Panc1 (cell line): ENCODE measurements around the gene DNAJA3. TPM values are rescaled to one million over a fixed set of nuclear protein-coding genes. Genes with fewer than 3 reads are reported as not detected.

Source experiments
- ATAC-seq: fragments of 200-7000 bp; cut with Tn5 transposase; 2 replicates; pipeline ENCODE4 v1.9.1; 2020; ENCODE audit warnings: mild to moderate bottlenecking, moderate library complexity
- BruUV-seq: library from RNA; stranded (reverse); fragments of 400-500 nt; replicated peaks from 2 replicates; lab custom pipeline; 2021; lab: Mats Ljungman, UMichigan
- CTCF ChIA-PET: fragments of 300-600 bp; sonication (Branson Sonifier 250); formaldehyde crosslinking; loops from one replicate; lab custom pipeline; 2022; ENCODE audit warnings: antibody characterized with exemption; lab: Charles Lee
- POLR2A ChIA-PET: fragments of 300-600 bp; sonication (Branson Sonifier 250); formaldehyde crosslinking; loops from one replicate; lab custom pipeline; 2022; ENCODE audit warnings: antibody characterized with exemption; lab: Charles Lee
- DNase-seq: peaks from one replicate; pipeline ENCODE4 v3.0.0-alpha.2; 2010; ENCODE audit warnings: low read depth, low spot score
- H3K27ac ChIP-seq: 2 replicates; pipeline ENCODE4 v1.5.1; 2011; ENCODE audit warnings: mild to moderate bottlenecking, low read length, inconsistent platforms
- H3K27me3 ChIP-seq: fragments of 200-500 bp; sonication (Bioruptor generic); 2 replicates; pipeline ENCODE4 v1.6.0; 2014; ENCODE audit warnings: low read length, inconsistent platforms; ENCODE audit not compliant: control insufficient read depth, insufficient read depth
- H3K36me3 ChIP-seq: fragments of 200-500 bp; sonication (Bioruptor generic); 2 replicates; pipeline ENCODE4 v1.5.1; 2014; ENCODE audit warnings: inconsistent platforms, mild to moderate bottlenecking, low read length, moderate library complexity; ENCODE audit not compliant: control insufficient read depth, insufficient read depth
- H3K4me1 ChIP-seq: 2 replicates; pipeline ENCODE4 v1.5.1; 2011; ENCODE audit warnings: inconsistent platforms, mild to moderate bottlenecking, low read length, moderate library complexity; ENCODE audit not compliant: control insufficient read depth, insufficient read depth
- H3K4me3 ChIP-seq, 2 experiments: 2 replicates each; pipeline ENCODE4 v1.5.1; 2011 to 2012; ENCODE audit warnings: low read depth in 2 of 2, low read length in 2 of 2, mild to moderate bottlenecking in 2 of 2, inconsistent platforms in 1 of 2, moderate library complexity in 1 of 2
- H3K9me3 ChIP-seq: fragments of 200-500 bp; sonication (Bioruptor generic); 2 replicates; pipeline ENCODE4 v1.5.1; 2014; ENCODE audit warnings: low read depth, mild to moderate bottlenecking, inconsistent platforms, low read length, moderate library complexity; ENCODE audit not compliant: control insufficient read depth, insufficient read depth
- POLR2AphosphoS5 ChIP-seq: IDR thresholded peaks from 2 replicates; pipeline ENCODE4 v1.6.1; 2012; ENCODE audit warnings: mild to moderate bottlenecking, low read depth, low read length, moderate library complexity
- SIN3A ChIP-seq: IDR thresholded peaks from 2 replicates; pipeline ENCODE4 v1.6.1; 2012; ENCODE audit warnings: low read depth, mild to moderate bottlenecking, low read length, moderate library complexity, borderline replicate concordance; ENCODE audit not compliant: insufficient read depth
- TCF7L2 ChIP-seq: IDR thresholded peaks from 2 replicates; pipeline ENCODE4 v1.6.1; 2011; ENCODE audit warnings: mild to moderate bottlenecking, low read depth, low read length, inconsistent platforms
- in situ Hi-C: cut with HindIII; loops from 2 replicates; pipeline ENCODE4 v1.10.0; 2016; ENCODE audit warnings: low sequenced_read_pairs, low pct_unique_long_range_greater_than_20kb
- intact Hi-C: fragments of 100-400 bp; cut with micrococcal nuclease; formaldehyde crosslinking; loops from one replicate; pipeline ENCODE4 v1.10.0; 2022; ENCODE audit not compliant: unreplicated experiment
- total RNA-seq: library from RNA; stranded (reverse); gene quantifications from one replicate; pipeline ENCODE4 v1.2.1, GENCODE V29; 2021; ENCODE audit not compliant: unreplicated experiment
- TF ChIP-seq, protein P1 (sequence below): fragments of 450-650 bp; IDR thresholded peaks from 2 replicates; pipeline ENCODE4 v1.5.1; 2017; ENCODE audit warnings: mild to moderate bottlenecking
- TF ChIP-seq, protein P2 (sequence below), 2 experiments: IDR thresholded peaks; 2 replicates each; pipeline ENCODE4 v1.6.1; 2011 to 2012; ENCODE audit warnings: low read depth in 2 of 2, control low read depth in 1 of 2, low read length in 1 of 2, mild to moderate bottlenecking in 1 of 2, moderate library complexity in 1 of 2; ENCODE audit not compliant: insufficient read depth in 1 of 2

The DNAJA3 gene
- total RNA-seq, 1 experiment from 2014 or later: 68.7 TPM

DNA sequence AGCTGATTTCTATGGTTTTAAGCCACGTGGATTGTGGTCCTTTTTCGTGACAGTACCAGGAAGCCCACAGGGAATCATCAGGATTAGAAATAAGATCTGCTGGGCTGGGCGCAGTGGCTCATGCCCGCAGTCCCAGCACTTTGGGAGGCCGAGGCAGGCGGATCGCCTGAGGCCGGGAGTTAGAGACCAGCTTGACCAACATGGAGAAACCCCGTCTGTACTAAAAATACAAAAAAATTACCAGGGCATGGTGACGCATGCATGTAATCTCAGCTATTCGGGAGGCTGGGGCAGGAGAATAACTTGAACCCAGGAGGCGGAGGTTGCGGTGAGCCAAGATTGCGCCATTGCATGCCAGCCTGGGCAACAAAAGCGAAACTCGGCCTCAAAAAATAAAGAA, 42.2 kb downstream of the DNAJA3 start:
- TF ChIP-seq SIN3A (no peak), POLR2AphosphoS5 (no peak), TCF7L2 (no peak)
- TF ChIP-seq, protein P1, sequence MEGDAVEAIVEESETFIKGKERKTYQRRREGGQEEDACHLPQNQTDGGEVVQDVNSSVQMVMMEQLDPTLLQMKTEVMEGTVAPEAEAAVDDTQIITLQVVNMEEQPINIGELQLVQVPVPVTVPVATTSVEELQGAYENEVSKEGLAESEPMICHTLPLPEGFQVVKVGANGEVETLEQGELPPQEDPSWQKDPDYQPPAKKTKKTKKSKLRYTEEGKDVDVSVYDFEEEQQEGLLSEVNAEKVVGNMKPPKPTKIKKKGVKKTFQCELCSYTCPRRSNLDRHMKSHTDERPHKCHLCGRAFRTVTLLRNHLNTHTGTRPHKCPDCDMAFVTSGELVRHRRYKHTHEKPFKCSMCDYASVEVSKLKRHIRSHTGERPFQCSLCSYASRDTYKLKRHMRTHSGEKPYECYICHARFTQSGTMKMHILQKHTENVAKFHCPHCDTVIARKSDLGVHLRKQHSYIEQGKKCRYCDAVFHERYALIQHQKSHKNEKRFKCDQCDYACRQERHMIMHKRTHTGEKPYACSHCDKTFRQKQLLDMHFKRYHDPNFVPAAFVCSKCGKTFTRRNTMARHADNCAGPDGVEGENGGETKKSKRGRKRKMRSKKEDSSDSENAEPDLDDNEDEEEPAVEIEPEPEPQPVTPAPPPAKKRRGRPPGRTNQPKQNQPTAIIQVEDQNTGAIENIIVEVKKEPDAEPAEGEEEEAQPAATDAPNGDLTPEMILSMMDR: no peak
- TF ChIP-seq, protein P2, sequence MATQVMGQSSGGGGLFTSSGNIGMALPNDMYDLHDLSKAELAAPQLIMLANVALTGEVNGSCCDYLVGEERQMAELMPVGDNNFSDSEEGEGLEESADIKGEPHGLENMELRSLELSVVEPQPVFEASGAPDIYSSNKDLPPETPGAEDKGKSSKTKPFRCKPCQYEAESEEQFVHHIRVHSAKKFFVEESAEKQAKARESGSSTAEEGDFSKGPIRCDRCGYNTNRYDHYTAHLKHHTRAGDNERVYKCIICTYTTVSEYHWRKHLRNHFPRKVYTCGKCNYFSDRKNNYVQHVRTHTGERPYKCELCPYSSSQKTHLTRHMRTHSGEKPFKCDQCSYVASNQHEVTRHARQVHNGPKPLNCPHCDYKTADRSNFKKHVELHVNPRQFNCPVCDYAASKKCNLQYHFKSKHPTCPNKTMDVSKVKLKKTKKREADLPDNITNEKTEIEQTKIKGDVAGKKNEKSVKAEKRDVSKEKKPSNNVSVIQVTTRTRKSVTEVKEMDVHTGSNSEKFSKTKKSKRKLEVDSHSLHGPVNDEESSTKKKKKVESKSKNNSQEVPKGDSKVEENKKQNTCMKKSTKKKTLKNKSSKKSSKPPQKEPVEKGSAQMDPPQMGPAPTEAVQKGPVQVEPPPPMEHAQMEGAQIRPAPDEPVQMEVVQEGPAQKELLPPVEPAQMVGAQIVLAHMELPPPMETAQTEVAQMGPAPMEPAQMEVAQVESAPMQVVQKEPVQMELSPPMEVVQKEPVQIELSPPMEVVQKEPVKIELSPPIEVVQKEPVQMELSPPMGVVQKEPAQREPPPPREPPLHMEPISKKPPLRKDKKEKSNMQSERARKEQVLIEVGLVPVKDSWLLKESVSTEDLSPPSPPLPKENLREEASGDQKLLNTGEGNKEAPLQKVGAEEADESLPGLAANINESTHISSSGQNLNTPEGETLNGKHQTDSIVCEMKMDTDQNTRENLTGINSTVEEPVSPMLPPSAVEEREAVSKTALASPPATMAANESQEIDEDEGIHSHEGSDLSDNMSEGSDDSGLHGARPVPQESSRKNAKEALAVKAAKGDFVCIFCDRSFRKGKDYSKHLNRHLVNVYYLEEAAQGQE (IDR thresholded peaks at IDR 0.05; ENCODE audit: insufficient read depth in 1 of 2, low read depth in 2 of 2, low read length in 1 of 2): no peak
- DNase-seq (no peak), ATAC-seq (no peak)
- no peaks in the 10 kb centered on the region for H3K9me3 ChIP-seq
- in situ Hi-C loops: no loop called here
- H3K27ac ChIP-seq: no peak overlapping the region
- ChIA-PET CTCF (no interaction called here), POLR2A (interaction anchor here (0.5 kb wide), 1 partner anchor 382 kb away, joined by 6 read pairs; no protein-coding TSS in a partner anchor)
- no peaks in the 10 kb centered on the region for H3K27me3 ChIP-seq
- H3K4me3 ChIP-seq: no peak overlapping the region
- no TSS peak for BruUV-seq
- no peaks in the 10 kb centered on the region for H3K4me1 ChIP-seq
- peaks cover 2% of the 10 kb centered on the region; the same call in 1 of the 2 replicates for H3K36me3 ChIP-seq
- intact Hi-C loops: no loop called here

DNA sequence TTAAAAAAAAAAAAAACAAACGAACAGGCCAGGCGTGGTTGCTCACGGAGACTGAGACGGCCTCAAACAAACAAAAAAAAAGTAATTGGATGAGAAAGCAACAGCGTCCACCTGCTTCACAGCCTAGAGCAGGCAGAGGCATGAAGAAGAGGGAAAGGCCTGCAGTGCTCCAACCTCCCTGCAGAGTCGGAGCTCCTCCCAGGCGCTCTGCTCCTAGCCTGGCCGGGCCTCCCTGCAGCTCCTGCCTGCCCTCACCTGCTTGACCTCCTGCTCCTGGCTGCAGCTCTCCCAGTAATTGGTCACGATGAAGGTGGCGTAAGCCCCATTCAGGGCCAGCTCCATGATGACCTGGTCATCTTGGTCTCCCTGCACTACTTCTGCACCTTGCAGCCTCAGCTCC, 43.3 kb downstream of the DNAJA3 start:
- H3K9me3 ChIP-seq: no peaks in the 10 kb centered on the region
- H3K4me3 ChIP-seq: no peak overlapping the region
- peaks cover 2% of the 10 kb centered on the region; the same call in 1 of the 2 replicates for H3K36me3 ChIP-seq
- no peak for DNase-seq
- ATAC-seq: no peak
- ChIA-PET CTCF (no interaction called here), POLR2A (no interaction called here)
- H3K4me1 ChIP-seq: peaks cover 5% of the 10 kb centered on the region; the same call in 1 of the 2 replicates
- TF ChIP-seq POLR2AphosphoS5: no peak
- TF ChIP-seq, protein P1: no peak
- no peak for TF ChIP-seq SIN3A
- no peak for TF ChIP-seq TCF7L2
- TF ChIP-seq, protein P2 (IDR thresholded peaks at IDR 0.05; ENCODE audit: insufficient read depth in 1 of 2, low read depth in 2 of 2, low read length in 1 of 2): no peak
- in situ Hi-C loops: no loop called here
- intact Hi-C loops: no loop called here
- H3K27ac ChIP-seq: no peak overlapping the region
- BruUV-seq: no TSS peak
- no peaks in the 10 kb centered on the region for H3K27me3 ChIP-seq
